ENCODE results near the gene ARRDC5.
A peak's percentile ranks its signal among the peaks of the same experiment; 100 is the strongest.
"Not testable (repeated sequence)": the region's sequence is repeated elsewhere in the genome, so short reads cannot be mapped to it uniquely, and the experiment has no call there.

The ARRDC5 gene

DNA sequence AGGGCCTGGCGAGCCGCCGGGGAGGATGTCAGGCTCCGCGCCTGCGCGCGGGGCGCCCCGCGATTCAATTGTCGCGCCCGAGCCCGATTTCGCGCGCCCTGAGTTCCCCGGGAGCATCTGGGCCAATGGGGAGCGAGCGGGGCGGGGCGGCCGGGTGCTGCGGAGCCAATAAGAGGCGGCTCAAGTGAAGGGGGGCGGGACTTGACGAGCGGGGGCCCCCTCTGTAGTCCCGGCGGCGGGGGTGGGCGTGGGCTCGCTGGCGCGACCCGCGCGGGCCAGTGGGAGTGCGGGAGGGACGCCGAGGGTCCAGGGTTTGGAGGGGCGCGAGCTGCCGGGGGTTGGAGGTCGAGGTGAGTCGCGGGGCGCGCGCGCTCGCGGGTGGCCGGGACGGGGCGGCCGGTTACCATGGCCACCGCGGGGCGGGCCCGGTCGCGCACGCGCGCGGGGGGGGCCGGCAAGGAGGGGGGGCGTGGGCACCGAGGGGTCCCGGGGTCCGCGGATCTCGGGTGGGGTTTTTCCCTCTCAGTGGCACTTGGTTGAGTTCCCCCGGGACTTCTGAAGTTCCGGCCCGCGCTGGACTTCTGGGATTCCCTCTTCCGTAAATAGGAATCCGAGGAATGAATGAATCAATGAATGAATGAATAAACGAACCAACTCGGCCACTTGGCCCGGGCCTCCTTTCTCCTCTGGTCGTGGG is 7.3 kb upstream of the ARRDC5 start:
- DNase-seq: peak; percentile 94

DNA sequence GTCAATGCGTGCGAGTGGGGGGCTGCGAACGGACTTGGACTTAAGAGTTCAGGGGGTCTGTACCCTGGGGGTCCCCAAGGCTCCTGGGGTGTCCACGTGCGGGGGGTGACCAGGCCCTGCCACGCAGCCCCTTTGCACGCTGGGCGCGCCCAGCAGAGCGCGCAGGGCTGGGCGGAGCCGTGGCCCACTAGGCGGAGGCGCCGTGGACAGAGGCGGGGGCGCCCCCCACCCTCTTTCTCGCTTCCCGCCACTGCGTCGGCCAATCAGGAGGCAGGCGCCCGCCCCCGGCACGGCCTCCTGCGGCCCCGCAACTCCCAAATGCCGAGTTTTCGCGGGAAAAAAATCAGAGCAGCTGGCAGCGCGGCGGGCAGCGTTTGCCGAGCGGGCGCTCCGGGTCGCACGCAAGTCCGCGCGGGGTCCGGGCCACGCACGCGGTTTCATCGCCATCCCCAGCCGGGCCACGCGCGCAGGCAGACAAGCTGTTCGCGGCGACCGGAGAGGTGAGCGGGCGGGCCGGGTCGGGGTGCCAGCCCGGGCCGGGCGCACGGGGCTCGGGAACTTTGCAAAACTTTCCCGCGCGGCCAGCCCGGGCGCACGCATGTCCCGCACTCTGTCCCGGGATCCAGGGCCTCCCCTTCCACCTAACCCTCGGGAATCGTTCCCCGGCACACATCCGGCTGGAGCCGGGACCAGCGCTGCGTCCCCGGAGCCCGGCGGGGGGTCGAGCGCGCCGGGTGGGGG is 6.6 kb upstream of the ARRDC5 start, which contains the start of gene UHRF1:
UHRF1 (plus strand) TSS at position 346 of the 741 bp plus-strand sequence. CDS start 1,385 bp downstream, outside the sequence.
- no peak for DNase-seq

DNA sequence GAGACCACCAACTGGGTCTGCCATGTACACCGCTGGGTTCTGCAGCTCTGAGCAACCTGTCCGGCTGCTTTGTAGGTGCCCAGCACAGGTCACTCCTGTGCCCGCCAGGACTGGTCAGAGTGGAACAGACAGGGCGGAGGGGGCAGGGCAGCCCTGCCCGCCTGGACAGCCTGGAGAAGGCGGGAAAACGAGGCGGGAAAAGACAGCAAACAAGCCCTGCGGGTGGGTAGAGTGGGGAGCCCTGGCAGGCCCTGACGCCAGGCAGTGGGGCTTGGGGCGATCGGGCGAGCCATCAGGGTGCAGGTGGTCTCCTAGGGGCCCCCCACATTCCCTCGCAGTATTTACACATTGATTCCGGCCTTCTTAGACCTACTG is 6.1 kb upstream of the ARRDC5 start:
- no peak for DNase-seq

DNA sequence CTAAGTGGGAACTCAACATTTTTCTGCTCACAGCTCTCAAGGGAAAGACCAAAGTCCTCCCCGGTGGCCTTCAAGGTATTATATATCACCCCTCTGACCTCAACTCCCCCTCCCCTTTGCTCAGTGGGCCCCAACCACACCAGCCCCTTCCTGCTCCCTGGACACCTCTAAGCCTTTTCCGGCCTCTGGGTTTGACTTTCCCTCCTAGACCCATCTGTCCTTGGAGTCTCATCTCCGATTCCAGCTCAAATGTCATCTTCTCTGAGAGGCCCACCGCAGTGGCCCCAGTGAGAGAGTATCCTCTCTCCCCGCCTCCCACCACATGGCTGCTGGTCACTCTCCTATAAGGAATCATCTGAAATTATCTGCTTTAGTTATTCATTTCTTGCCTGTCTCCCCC is 5.7 kb upstream of the ARRDC5 start:
- no peak for DNase-seq

DNA sequence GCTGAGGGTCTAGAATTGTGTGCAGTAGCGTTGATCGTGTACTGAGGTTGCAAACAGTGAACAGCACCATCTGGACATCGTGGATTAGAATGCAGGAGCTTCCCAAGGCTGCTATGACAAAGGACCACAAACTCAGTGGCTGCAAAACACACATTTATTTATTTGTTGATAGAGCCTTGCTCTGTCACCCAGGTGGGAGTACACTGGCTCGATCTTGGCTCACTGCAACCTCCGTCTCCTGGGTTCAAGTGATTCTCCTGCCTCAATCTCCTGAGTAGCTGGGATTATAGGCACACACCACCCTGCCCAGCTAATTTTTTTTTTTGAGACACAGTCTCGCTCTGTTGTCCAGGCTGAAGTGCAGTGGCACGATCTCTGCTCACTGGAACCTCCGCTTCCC is 4.3 kb upstream of the ARRDC5 start:
- DNase-seq: no peak

DNA sequence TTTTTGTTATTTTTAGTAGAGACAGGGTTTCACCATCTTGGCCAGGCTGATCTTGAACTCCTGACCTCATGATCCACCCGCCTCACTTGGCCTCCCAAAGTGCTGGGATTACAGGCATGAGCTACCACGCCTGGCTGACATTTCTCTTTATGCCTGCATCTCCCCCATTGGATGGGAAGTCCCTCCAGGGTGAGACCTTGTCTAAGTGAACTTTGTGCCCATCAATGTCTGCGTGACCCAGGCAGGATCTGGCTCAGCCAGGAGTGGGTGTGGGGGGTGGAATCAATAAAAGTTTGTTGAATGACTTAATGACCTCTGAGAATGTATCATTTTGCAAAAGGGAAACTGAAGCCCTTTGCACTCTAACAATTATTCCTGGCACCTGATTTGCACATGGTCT is 1.8 kb upstream of the ARRDC5 start:
- no peak for DNase-seq

DNA sequence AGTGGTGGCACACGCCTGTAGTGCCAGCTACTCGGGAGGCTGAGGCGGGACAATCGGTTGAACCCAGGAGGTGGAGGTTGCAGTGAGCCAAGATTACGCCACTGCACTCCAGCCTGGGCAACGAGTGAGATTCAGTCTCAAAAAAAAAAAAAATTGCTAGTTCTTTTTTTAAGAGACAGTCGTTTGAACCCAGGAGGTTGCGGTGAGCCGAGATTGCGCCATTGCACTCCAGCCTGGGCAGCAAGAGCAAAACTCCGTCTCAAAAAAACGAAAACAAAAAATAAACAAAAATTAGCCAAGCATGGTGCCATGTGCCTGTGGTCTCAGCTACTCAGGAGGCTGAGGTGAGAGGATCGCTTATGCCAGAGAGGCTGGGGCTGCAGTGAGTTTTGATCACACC is 1.8 kb downstream of the ARRDC5 start:
- DNase-seq: not testable (repeated sequence)

DNA sequence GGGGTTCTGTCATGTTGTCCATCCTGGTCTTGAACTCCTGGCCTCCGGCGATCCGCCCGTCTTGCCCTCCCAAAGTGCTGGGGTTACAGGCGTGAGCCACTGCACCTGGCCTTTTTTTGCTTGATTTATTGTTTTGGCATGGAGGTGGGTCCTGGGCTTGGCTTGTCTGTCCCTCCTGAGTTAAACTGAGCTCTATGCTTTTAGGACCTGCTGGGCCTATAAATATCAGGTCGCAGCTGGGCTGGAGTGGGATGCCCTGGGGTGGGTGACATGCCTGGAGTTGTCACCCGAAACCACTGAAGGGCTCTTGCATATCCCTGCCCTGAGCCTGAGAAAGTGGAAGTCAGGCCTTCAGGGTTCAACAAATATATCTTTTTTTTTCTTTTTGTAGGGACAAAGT is 5.5 kb downstream of the ARRDC5 start:
- no peak for DNase-seq

DNA sequence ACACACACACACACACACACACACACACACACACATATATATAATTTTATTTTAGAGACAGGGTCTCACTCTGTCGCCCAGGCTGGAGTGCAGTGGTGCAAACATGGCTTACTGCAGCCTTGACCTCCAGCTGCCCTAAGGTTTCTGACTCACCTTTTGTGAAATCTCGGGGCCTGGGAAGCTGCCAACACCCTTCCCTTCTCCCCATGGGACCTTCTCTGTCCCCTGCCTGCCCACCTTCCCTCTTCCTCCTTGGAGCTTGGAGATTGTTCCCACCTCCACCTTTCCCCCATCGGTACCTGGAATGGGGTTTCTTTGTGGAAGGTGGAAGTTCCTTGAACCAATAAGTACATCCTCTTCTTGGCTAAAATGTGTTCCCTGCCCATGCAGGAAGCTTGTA is 6.3 kb downstream of the ARRDC5 start:
- DNase-seq: no peak

DNA sequence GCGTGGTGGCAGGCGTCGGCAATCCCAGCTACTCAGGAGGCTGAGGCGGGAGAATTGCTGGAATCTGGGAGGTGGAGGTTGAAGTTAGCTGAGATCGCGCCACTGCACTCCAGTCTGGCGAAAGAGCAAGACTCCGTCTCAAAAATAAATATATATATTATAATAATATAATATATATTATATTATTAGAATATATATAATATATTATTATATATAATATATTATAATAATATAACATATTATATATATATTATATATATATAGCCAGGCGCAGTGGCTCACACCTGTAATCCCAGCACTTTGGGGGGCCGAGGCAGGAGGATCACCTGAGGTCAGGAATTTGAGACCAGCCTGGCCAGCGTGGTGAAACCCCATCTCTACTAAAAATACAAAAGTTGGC is 9.7 kb downstream of the ARRDC5 start:
- DNase-seq: not testable (repeated sequence)

GRCh38 chr19:4891066-4891465 is 11.6 kb downstream of the ARRDC5 start:
- no peak for DNase-seq

DNA sequence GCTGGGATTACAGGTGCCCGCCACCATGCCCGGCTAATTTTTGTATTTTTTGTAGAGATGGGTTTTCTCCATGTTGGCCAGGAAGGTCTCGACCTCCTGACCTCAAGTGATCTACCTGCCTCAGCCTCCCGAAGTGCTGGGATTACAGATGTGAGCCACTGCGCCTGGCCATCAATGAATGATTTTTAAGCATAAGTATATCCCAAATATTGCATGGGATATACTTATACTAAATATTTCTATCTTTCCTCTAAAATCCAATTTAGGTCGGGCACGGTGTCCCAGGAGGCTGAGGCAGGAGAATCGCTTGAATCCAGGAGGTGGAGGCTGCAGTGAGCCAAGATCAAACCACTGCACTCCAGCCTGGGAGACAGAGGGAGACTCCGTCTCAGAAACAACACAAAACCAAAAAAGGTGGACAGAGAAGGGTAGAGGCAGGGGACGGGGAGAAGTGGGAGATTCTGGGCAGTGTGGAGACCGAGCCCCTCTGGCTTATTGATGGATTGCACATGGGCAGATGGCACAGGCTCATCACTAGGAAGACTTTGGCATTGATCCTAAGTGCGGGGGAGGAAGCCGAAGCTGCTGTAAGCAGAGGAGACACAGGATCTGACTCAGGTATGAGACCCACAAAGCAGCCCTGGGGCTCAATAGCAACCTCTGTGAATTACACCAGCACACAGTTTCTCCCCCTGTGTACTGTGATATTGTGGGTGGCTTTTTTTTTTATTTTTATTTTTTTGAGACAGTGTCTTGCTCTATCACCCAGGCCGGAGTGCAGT is 13.5 kb downstream of the ARRDC5 start:
- no peak for DNase-seq

- not testable (repeated sequence) for DNase-seq
Observed at GRCh38 chr19:4887803-4888202, 14.9 kb downstream of the ARRDC5 start.

- DNase-seq: not testable (repeated sequence)
Observed at GRCh38 chr19:4884993-4885392, 17.7 kb downstream of the ARRDC5 start.

DNA sequence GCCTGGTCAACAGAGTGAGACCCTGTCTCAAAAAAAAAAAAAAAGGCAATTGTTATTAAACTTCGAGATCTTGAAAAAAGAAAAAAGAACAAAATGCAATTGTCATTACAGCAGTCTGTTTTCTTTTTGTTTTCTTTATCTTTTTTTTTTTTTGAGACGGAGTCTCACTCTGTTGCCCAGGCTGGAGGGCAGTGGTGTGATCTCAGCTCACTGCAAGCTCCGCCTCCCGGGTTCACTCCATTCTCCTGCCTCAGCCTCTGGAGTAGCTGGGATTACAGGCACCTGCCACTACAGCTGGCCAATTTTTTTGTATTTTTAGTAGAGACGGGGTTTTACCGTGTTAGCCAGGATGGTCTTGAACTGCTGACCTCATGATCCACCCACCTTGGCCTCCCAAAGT is 19.8 kb downstream of the ARRDC5 start:
- not testable (repeated sequence) for DNase-seq

DNA sequence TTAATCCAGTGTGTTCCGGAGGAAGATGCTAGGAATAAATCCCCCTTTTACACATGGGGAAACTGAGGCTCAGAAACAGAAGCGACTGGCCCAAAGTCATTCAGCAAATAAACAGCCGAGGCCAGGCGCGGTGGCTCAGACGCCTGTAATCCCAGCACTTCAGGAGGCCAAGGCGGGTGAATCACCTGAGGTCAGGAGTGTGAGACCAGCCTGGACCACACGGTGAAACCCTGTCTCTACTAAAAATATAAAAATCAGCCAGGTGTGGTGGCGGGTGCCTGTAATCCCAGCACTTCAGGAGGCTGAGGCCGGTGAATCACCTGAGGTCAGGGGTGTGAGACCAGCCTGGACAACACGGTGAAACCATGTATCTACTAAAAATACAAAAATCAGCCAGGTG is 23.7 kb downstream of the ARRDC5 start:
- DNase-seq: no peak

GRCh38 chr19:4878491-4878968 is 24.2 kb downstream of the ARRDC5 start:
- DNase-seq: no peak

- no peak for DNase-seq
Observed at GRCh38 chr19:4877753-4878490, 24.8 kb downstream of the ARRDC5 start.

DNA sequence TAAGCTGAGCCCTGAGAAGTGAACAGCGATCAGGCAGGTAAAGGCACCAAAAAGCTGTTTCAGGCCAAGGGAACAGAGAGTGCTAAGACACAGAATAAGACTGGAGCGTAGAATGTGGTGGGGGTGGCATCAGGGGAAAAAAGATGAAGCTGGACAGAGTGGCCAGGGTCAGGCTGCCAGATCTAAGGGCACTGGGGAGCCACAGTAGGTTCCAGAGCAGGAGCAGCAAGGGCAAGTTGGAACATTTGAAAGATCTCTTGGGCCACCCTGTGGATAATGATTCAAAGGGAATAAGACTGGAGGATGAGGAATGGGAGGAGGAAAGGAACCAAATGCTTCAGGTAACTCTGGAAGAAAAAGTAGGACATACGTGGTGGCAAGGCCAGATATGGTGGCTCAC is 28.8 kb downstream of the ARRDC5 start:
- no peak for DNase-seq

GRCh38 chr19:4871711-4872110 is 31.0 kb downstream of the ARRDC5 start:
- DNase-seq: no peak

GRCh38 chr19:4870025-4870700 is 32.5 kb downstream of the ARRDC5 start:
- DNase-seq: no peak

DNA sequence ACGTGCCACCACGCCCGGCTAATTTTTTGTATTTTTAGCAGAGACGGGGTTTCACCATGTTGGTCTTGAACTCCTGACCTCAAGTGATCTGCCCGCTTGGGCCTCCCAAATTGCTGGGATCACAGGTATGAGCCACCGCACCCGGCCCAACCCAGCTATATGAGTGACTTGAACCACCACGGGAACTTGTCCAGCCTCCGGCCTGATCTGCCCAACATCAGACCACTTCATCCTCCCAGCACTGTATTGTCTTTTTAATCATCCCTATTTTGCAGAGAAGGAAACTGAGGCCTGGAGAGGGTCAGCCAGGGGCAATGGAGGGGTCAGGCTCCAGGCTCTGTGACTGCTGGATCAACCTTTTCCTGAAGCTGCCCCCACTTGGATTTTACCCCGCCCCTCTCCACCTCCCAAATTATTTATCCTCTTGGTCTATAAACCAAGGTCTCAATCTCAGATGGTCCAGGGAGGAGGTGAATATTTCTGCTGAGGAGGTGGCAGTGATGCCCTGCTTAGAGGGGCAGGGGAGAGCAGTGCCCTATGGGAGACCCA is 34.3 kb downstream of the ARRDC5 start:
- DNase-seq: no peak

Data from activated CD4-positive, alpha-beta T cell treated with anti-CD3 and anti-CD28 coated beads, Interleukin-2, amount 50 U/mL, for 1 hour (primary cell).